Activated CD4-positive, alpha-beta T cell treated with anti-CD3 and anti-CD28 coated beads, Interleukin-2, amount 50 U/mL, for 16 hours (primary cell): ENCODE data around the gene LORICRIN.
A peak's percentile ranks its signal among the peaks of the same experiment; 100 is the strongest.

Source experiments
- DNase-seq: peaks from one replicate; pipeline ENCODE4 v3.0.0-alpha.2; 2020

LORICRIN gene

DNA sequence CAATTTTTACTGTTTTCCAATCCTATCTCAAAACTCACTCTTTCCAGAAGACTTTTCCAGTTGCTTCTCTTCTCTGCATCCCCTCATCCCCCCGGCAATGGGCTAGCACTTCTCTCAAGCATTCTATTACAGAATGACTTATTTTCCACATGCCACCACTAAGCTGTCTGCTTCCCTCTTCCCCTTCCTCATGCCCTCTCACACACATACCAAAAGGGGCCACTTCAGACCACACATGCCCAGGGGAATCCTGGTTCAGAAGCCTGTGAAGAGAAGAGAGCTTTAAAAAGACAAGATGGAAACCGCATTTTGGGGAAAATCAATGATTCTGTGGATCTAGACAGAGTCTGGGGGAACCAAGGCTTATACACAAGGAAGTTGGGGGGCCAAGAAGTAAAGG, 8.4 kb upstream of the LORICRIN start:
- DNase-seq: no peak

DNA sequence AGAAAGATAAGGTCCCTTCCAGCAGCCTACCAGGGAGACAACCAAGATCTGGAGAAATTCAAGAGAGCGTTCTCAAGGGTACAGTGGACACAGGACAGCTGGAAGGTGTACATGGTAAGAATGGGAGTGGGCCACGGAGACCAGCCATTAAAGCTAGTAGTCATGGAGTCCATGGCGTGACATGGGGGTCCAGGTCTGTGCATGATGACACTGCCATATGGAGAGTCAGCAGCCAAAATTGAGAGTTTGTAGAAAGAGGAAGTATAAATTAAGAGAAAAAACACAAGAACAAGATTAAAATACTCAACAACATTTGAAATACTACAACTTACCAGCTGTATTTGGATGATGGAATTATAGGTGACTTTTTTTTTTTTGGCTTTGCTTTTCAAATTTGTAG, 7.9 kb upstream of the LORICRIN start:
- DNase-seq: no peak

DNA sequence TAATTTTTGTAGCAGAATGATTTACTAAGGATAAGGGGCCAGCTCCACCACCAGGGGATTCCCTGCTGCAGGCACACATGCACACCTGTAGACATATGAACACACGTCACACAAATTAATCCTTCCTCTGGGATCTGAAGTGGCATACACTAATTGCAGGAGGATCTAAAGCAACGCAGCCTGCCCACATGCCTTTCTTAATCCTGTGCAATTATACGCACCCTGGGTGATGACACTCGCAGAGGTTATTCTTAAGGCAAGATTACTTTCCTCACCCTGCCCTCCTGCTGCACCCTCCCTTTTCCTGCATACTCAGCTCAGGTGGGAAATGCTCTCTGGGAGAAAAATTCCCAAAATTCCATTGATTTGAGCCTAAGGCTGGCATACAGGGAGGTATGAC, 7.5 kb upstream of the LORICRIN start:
- DNase-seq: no peak

DNA sequence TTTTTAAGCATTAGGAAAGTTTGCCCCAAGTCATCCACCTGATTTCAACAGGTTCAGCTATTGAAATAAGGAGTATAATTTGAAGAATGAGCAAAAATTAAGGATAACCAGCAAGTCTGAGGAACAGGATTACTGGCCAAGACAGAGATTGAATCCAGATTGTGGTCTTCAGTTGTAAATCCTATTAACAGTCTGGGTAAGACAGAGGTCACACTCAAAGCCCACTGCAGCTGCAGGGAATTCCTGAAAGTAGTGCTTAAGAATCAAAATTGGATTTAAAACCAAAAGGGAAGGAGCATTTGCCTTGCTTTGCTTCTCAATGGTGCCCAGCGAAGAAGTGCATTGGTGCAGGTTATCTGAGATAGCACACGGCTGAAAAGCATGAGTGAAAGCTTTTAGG, 6.4 kb upstream of the LORICRIN start:
- DNase-seq: no peak

DNA sequence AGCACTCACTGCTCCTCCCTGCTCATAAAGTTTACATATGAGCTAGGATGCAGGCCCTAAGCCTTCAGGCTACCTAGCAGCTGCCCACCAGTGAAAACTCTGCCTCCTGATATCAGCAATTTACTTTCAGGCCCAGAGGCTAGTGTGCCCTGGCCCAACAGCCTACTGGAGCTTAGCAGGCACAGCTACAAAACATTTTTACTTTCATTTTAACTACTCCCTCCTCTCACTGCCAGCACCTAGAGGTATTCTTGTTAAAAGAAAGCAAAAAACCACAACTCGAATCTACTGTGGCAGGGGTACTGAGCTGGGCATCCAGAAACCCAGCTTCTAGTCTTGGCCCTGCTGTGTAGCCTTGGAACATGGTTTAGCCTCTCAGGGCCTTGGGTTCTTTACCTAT, 5.8 kb upstream of the LORICRIN start:
- DNase-seq: peak; percentile 18

DNA sequence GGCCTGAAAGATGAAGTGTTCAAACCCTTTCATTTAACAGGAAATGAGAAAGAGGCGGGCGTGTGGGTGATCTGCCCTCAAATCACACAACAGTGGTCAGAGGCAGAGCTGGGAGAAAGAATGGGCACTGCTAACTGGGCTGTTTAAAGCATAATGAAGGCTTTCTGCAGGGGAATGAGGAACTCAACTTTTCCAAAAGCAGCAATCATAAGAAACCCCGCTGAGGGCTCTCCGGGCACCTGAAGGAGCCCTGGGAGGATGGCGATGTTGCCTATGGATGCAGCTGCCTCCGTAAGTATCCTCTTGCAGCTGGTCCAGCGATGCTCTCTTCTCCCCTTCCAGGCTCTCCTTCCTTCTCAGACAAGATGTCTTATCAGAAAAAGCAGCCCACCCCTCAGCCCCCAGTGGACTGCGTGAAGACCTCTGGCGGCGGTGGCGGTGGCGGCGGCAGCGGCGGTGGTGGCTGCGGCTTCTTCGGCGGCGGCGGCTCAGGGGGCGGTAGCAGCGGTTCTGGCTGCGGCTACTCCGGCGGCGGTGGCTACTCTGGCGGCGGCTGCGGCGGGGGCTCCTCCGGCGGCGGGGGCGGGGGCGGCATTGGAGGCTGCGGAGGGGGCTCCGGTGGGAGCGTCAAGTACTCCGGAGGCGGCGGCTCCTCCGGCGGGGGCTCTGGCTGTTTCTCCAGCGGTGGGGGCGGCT, 1.2 kb downstream of the LORICRIN start:
- DNase-seq: peak; percentile 28

DNA sequence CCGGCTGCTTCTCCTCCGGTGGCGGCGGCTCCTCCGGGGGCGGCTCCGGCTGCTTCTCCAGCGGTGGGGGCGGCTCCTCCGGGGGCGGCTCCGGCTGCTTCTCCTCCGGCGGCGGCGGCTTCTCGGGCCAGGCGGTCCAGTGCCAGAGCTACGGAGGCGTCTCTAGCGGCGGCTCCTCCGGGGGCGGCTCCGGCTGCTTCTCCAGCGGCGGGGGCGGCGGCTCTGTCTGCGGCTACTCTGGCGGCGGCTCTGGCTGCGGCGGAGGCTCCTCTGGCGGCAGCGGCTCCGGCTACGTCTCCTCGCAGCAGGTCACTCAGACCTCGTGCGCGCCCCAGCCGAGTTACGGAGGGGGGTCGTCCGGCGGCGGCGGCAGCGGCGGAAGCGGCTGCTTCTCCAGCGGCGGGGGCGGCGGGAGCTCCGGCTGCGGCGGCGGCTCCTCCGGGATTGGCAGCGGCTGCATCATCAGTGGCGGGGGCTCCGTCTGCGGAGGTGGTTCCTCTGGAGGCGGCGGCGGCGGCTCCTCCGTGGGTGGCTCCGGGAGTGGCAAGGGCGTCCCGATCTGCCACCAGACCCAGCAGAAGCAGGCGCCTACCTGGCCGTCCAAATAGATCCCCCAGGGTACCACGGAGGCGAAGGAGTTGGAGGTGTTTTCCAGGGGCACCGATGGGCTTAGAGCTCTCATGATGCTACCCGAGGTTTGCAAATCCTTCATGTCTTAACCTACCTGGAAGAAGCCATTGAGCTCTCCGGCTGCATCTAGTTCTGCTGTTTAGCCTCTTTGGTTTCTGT, 2.0 kb downstream of the LORICRIN start:
- DNase-seq: peak; percentile 46

DNA sequence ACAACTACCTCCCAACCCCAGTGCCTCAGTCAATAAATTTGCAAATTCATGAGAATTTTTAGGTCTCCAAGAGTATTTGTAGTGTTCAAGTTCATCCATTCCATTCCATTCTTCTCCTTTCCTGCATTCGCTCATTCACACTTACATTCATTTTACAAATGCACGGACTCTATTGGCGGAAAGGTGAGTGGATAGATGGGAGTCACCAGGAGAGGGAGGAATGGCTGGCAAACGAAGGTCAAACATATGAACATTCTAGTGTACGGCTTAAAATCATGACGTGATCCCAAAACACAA, 2.5 kb downstream of the LORICRIN start:
- no peak for DNase-seq

DNA sequence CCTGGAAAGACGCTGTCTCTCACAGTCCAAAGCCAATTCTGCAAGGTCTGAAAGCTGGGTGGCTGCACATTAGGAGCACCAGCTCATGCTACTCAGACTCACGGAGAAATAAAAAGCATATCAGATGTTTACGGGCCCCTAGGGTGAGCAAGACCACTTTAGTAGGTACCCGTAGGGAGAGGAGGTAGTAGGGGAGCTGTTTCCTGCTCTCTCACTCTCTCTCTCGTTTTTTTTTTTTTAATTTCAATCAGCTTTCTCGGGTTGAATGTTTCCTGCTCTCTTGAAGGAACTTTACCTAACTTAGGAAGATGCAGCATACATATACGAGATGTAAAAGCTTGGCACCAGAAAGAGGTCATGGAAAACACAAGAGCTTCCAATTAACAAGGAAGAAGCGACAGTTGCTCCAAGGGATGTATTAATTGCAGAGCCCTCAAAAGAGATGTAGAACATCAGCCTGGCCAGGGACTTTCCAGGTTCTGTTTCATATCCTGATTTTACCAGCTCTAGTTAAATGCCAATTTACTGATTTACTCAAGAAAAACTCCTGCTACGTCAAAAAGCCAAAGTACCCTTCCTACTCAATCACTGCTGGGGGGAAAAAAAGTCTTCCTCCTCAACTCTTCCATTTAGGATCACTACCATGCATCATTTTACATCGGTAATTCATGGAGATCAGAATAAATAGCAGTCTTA, 3.1 kb downstream of the LORICRIN start:
- DNase-seq: peak; percentile 14

DNA sequence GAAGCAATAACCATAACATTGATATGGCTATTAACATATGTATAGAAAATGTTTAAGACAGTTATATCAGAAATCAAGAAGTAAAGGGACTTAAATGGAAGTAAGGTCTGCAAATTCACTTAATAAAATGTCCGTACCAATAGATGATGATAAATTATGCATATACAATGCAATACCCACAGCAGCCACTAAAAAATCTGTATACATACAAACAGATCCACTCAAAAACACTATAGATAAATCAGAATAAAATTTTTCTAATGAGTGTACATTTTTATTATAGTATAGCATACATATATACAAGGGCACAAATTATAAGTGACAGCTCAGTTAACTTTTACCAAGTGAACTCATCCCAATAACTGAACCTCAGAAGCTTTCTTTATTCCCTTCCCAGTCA, 6.0 kb downstream of the LORICRIN start:
- DNase-seq: no peak

DNA sequence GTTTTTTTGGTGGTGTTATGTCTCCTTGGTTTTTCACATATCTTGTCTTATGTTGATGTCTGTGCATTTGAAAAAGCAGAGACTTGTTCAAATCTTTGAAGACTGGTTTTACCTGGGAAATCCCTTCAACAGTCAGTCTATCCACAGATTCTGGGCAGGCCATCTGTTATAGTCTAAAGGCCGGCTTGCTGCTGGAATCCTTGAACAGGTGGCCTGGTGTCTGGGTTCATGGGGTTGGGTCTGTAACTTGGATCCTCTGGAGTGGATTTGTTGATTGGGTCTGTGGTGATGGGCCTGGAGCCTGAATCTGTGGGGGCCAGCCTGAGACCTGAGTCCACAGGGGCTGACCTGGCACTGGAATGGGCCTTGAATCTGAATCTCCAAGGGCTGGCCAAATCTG, 12.2 kb downstream of the LORICRIN start:
- no peak for DNase-seq

DNA sequence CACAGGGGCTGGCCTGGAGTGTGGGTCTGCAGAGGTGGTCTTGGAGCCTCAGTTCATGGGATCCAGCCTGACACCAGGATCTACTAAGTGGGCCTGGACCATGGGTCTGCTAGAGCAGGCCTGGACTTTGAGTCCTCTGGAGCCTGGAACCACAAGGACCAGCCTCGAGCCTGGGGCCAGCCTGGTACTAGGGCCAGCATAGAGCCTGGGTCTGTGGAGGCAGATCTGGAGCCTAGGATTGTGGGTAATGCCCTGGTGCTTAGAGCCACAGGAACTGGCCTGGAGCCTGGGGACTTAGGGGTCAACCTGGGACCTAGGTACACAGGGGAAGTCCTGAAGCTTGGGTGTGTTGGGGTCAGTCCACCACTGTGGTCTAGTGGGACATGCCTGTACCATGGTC, 12.7 kb downstream of the LORICRIN start:
- DNase-seq: no peak

DNA sequence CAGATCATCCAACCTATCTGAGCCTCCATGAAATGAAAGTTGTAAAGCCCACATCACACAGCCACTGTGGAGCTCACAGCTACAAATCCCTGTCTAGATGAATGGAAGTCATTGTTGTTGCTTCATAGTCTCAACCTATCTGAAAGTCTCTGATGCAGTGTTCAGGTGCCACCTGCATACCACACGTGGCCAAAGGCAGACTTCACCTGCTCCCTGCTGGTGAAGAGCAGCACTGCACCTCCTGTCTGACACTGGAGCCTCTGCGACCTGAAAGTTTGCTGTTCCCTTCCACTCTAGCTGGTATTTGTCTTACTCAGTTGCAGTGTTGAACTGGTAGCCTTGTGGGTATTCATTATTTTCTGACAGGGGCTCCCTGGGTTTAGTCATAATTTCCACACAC, 18.4 kb downstream of the LORICRIN start:
- DNase-seq: peak; percentile 60

DNA sequence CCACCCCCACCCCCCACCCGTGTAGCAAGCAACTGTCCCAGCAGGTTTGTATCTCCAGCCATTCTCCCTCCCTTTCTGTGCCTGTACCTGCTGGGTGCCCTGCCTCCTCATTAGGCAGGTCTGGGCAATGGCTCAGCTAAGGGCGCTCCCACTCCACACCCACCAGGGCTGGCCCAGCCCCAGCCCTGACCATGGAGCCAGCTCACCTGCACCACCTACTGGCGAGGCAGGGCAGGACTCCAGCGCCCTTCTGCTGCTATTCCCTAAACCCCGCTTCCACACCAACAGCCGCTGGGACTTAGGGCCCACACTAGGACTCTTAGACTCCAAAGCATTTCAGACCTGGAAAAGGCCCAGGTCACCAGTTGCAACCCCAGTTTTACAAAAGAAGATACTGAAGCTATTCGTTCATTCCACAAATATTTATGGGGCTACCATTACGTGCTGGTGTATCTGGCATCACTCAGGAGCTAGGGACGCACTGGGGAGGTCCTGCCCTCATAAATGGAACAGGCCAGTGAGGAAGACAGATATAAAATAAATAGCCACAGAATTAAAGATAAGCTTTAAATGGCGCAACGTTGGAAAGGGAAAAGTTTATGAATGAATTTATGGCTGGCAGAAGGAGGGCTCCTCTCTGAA, 29.3 kb downstream of the LORICRIN start:
- DNase-seq: peak; percentile 36

DNA sequence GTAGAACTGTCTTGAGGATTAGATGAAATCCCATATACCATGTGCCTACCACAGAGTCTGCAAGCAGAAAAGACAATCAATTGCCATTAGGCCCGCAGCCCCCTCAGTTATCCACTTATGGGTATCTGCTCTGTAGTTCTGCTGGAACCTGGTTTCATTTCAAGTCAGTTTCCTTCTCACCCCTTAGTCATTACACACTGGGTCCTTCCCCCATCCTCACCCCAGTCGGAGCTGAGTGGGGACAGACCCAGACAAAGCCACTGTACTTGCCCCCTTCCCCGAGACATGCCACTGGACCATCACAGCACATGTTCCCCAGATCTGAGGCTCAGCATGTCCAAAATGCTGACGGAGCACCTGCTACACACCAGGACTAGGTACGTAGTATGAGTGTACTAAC, 32.0 kb downstream of the LORICRIN start:
- peak; percentile 66 for DNase-seq

DNA sequence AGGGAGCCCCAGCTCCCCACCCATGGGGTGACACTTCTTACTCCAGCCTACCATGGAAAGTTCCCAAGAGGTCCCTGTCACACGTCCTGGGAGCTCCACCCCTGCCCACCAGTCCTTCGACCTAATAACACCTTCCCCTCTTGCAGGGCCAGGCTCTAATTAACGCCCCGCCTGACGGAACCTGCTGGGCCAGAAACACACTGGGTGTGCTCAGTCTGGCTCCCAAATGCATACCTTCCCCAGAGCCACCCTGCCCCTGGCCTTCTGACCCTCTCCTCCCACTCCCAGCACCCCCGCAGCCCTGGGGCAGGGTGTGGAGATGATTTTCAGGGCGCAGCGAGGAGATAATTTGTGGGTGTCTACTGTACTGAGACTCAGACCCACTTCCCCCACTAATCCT, 32.7 kb downstream of the LORICRIN start:
- no peak for DNase-seq

DNA sequence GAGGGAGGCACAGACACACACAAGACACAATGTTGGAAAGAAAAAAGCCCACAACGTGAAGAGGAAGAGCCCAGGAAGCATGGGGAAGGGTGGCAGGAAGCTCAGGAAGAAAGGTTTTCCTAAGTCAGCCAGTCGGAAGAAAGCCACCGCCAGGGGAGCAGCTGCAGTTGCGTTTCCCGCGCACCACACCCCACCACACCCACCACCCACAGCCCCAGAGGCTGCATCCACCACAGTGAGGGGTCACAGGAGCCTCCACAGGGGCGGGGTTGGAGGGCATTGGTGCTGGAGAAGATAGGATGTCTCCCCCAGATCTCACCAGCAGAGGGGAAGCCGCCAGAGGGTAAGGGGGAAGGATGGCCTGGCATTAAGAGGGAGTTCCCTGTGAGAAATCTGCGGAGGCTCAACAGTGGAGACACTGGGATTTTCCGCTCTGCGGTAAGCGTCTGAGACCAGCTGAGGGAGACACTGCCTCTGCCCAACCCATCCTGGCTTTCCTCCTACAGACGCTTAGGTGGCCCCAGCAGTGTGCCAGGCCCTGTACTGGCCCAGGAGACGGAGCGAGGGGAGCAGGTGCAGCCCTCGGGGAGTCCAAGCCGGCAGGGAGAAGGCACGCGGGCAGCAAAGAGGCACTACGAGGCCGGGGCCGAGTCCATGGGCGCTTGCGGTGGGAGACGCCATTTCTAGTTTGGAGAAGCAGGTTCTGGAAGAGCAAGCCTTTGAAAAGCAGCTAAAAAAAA, 33.4 kb downstream of the LORICRIN start:
- no peak for DNase-seq

DNA sequence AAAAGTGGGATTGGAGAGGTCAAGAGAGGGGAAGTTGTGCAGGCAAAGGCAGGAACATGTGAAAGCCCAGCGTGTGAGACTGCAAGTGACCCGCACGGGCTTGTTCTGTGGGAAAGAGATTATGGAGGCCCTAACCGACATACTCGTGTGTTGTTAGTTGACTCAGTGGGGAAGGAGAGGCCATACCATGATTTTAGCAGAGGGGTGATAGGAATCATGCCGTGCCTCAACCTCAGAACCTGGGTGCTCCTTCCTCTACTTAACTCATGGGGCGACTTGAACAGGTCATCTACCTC, 33.9 kb downstream of the LORICRIN start:
- no peak for DNase-seq

DNA sequence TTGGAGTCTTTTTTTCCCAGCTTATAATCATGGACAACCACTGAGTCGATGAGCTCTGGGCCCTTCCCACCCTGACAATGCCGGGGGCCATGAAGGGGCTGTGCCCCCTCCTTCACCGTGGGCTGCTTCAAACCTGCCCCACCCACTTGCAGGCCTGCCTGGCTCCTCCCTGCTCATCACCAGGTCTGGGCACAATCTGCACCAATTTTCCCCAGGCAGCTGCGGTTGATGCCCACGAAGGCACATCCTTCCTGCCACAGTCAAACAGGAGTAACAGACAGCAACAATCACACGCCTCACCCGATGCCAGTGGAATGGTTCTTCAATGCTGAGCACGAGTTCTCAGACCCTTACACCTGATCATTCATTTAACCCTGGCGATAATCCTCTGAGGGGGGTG, 34.4 kb downstream of the LORICRIN start:
- DNase-seq: peak; percentile 48

DNA sequence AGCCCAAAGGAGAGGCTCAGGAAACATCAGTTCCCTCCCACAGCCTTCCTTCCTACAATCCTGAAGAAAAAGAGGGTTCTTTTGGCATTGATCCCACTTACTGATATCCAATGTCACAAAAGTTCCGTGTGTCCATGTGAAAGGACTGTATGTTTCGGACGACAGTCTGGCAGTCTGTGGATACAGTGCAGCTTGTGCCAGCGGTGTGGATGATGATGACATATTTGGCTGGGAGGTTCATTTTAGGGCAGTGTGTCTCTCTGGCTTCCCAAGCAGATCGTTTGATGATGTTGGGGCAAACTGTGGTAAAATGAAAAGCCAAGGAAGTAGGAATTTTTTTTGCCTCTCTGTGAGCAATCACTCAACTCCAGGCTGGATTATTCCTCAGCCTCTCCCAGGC, 42.8 kb downstream of the LORICRIN start:
- no peak for DNase-seq

DNA sequence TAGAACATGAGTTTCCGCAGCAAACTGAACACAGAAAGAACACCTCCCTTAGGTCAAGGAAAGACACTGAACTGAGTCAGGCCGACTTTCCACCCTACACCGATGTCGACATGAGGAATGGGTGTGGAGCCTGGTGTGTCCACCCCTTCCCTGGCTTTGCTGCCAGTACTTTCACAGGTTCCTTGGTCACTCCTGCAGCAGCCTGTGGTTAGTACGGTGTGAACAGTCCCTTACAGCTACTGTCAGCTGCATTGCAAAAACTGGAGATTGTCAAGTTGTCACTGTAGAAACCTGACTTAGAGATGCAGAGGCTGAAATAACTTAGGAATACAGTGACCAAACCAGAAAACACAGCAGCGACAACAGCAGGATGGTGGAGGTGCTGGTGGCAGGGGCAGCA, 46.2 kb downstream of the LORICRIN start:
- no peak for DNase-seq

DNA sequence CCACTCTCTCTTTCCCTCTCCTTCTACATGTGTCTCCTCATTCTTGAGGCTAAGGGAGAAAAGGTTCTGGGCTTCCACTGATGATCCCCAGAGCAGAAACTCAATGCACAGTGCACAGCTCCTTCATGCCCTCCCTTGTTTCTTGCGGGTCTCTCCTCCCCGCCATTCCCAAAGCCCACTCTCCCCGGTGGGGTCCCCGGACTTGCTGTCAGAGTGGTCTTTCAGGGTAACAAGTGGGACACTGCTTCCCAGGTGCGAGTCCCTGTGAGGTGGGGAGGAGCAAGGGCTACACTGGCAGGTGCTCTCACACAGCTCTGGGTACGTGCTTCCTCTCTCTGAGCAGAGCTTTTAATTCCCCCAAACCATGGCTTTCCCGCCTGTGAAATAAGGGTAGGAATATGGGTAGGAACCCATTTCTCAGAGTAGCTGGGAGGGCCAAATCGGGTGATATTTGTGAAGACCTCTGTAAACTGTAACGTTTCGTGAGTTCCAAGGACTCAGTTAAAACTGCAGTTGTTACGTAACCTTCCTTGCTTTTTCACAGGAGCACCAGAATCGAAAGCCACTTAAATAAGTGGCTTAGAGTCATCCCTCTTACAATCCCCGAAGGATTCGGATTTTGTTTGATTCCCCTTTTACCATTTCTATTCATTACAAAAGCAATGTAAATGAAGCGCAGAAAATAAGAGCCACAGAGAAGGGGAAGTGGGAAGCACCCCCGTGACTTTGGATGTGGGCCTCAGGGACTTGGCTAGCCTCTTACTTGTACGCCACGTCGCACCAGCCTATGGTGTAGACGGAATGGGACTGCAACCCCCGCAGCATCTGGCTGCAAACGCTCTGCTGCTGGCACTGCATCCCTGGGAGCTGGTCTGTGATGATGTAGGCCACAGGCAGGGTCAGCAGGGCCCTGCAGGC, 47.1 kb downstream of the LORICRIN start:
- no peak for DNase-seq
